HG02943 (cell line): ENCODE results near the gene SLC28A1.
"Not testable (repeated sequence)": the region's sequence is repeated elsewhere in the genome, so short reads cannot be mapped to it uniquely, and the experiment has no call there.

Source experiments
- ATAC-seq: cut with Tn5 transposase; IDR thresholded peaks from one replicate; pipeline ENCODE4 v1.9.1; 2021; ENCODE audit warnings: mild to moderate bottlenecking, low read depth, moderate library complexity; ENCODE audit not compliant: unreplicated experiment

The SLC28A1 gene

DNA sequence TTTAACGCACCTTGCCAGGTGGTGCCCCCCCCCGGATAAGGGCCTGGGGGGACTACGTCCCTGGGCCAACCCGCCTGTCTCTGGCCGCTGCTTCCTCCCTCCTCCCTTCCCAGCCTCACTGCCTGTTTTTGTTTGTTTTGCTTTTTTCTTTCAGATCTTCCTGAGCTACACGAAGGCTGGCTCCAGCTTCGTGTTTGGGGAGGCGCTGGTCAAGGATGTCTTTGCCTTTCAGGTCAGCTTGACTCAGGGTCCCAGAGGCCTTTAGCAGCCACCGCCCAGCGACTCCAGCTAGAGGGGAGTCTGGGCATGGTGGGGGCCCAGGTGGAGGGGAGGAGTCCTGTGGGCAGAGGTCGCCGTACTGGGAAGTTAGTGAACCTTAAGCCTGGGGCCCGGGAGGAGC lies 24.1 kb downstream of the SLC28A1 start:
- ATAC-seq = no peak

GRCh38 chr15:84909029-84909428 lies 24.6 kb downstream of the SLC28A1 start:
- no peak for ATAC-seq

- ATAC-seq = no peak
Measured at GRCh38 chr15:84909782-84910181, 25.3 kb downstream of the SLC28A1 start.

GRCh38 chr15:84910928-84911623 lies 26.6 kb downstream of the SLC28A1 start:
- ATAC-seq = no peak

DNA sequence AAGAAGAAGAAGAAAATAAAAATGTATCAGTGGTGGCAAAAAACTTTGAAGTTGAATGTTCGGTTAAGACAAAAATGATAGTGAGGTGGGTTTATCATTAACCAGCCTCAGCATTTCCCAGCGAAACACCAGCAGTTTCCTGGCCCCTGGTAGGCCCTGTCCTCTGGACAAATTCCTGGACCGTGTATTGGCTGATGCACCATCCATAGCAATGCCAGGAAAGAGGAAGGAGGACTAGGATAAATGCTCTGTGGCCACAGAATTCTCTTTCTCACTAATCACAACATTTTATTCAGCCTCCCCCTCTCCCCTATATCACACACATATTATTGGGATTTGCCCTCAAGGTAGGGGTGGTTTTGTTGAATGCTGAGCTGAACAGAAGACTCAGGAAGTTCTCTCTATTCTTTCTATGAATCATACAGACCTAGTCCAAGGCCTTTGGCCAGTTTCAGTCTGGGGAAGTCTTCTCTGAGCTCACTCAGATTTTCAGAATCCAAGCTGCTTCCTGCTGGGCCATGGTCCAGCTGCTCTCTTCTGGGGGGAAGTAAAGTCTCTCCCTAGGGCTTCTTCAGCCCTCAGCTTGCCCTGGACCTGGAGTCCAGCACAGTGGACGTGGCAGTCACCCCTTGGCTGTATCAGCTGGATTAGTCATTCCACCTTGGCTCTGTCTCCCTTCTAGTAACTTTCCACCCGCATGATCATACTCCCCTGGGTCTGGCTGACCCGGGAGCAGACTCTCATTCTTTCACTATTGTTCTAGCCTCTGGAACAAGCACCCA lies 27.6 kb downstream of the SLC28A1 start:
- ATAC-seq = no peak

- ATAC-seq = no peak
Measured at GRCh38 chr15:84913360-84913723, 28.9 kb downstream of the SLC28A1 start.

GRCh38 chr15:84914351-84914750 lies 29.9 kb downstream of the SLC28A1 start:
- no peak for ATAC-seq

GRCh38 chr15:84914909-84915605 lies 30.6 kb downstream of the SLC28A1 start:
- peak; percentile 95 for ATAC-seq

GRCh38 chr15:84915606-84915958 lies 31.1 kb downstream of the SLC28A1 start:
- ATAC-seq = no peak

DNA sequence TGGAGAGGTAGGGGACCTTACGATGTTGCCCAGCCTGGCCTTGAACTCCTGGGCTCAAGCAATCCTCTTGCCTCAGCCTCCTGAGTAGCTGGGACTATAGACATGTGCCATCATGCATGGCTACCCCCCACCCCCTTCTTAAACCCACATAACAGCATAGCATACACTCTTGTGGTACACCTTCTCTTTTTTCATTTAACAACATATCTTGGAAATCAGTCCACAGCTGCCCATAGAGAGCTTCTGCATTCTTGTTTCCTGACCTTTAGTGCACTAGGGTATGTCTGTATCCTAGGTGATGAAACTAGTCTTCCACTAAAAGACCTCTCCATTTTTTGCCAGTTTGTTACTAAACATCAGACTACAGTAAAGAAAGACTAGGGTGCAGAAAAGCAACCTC lies 33.0 kb downstream of the SLC28A1 start:
- no peak for ATAC-seq

- no peak for ATAC-seq
Measured at GRCh38 chr15:84919106-84919667, 34.7 kb downstream of the SLC28A1 start.

DNA sequence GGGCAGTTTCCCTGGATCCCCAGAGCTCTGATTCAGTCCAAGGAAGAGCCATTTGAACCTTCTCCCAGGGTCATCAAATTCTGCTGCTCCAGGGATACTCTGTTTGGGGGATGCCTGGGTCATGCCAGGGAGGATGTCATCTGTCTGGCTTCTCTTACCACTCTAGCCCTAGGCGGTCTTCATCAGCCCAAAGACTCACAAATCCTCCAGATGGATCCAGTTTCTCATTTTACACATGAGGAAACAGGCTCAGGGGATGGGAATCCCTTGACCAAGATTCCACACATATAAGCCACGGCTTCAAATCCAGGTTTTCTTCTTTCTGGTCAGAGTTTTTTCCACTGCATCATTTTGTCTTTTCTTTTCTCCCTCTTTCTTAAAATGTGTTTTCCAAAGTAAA lies 36.7 kb downstream of the SLC28A1 start:
- no peak for ATAC-seq

GRCh38 chr15:84922530-84922929 lies 38.1 kb downstream of the SLC28A1 start:
- no peak for ATAC-seq

DNA sequence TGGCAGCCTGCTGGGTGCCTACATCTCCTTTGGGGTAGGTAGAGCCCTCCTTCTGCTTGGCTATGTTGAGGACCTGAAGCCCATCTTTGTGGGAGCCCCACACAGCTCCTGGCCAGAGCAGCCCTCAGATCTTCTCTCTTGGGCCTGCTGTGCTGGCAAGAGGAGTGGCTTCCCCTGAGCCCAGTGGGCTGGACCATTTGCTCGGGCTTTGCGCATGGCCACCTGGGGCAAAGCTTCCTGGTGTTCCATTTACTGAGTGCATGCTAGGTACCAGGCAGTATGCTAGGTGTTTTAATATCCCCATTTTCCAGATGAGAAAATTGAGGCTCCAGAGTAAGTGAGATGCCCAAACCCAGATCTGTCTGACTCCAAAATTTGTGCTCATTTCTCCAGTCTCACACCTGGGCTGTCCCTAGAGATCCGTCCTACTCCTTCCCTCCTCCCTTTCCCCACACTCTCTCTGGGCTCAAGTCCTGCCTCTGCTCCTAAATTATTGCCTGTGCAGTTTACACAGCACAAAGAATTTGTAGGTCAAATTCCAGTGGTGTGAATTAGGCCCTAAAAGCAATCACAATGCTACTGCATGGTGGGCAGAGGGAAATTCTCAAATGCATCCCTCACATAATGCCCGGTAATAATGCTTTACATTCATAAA lies 39.7 kb downstream of the SLC28A1 start:
- ATAC-seq = no peak

GRCh38 chr15:84924821-84925569 lies 40.5 kb downstream of the SLC28A1 start:
- ATAC-seq = not testable (repeated sequence)

GRCh38 chr15:84925906-84926305 lies 41.4 kb downstream of the SLC28A1 start:
- ATAC-seq = no peak

- ATAC-seq = no peak
Measured at GRCh38 chr15:84926491-84927230, 42.2 kb downstream of the SLC28A1 start.

DNA sequence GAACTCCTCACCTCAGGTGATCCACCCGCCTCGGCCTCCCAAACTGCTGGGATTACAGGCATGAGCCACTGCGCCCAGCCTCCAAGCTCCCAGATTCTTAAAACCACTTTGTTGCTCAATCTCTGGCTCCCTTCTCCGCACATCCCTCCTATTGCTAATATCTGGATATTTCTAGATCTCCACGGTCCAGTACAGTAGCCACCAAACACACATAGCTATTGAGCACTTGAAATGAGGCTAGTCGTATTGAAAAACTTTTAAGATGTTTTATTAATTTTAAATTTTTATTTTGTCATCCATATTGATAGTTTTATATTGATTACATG lies 44.3 kb downstream of the SLC28A1 start:
- ATAC-seq = no peak

DNA sequence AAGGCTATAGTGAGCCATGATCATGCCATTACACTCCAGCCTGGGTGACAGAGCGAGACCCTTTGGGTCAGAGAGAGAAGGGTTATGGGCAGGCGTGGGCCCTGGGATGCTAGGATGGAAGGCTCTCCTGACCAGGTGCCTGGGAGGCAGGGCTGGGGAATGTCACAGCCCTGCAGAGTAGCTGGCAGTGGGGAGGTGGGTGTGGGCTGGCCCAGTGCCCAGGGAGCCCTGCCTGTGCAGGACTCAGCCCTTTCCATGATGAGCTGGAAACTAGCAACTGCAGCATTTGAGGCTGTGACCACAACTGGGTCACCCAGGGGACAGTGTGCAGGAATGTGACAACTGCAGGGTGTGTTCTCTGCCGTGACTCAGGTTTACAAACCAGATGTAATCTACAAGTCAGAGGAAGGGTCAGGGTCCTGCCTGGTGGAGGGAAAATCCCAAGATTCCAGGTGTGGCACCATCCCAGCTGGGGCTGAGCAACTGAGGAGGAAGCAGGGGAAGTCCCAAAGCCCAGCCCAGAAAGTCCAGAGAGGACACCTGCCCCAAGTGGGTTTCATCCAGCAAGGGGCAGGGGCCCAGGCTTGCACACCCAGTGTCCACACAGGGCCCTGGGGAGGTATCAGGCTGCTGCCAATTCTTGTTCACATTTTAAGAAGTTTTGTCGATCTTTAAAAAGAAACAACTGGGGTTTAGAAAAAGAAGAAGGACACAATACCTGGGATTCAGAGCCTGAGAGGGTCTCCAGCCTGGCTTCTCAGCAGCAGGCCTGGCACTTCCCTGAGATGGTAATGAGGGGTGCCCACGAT lies 45.5 kb downstream of the SLC28A1 start:
- ATAC-seq = no peak
